ENCODE results near the gene RAB22A.

DNA sequence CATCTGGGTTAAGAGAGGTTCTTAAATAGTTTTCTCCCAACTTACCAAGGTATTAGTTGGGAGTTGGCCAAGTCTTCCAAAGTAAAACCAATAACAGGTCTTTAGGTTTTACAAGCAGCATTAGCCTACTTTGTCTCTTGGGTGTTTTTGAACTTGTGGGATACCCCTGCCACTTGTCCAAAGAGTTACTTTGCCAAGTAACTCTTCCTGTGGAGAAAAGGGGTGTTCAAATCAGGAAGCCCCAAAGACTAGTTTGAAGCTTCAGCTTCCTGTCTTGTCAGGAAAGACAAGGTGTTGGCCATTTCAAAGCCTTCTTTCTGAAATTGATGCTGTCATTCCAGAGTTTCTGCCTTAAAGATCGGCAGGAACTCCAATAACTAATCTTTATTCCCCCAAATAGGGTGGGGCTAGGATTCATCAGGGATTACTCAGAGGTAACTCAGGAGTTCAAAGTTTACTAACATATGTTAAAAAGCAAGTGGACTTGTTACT is 822 bp downstream of the RAB22A start:
- TF ChIP-seq, protein P1, sequence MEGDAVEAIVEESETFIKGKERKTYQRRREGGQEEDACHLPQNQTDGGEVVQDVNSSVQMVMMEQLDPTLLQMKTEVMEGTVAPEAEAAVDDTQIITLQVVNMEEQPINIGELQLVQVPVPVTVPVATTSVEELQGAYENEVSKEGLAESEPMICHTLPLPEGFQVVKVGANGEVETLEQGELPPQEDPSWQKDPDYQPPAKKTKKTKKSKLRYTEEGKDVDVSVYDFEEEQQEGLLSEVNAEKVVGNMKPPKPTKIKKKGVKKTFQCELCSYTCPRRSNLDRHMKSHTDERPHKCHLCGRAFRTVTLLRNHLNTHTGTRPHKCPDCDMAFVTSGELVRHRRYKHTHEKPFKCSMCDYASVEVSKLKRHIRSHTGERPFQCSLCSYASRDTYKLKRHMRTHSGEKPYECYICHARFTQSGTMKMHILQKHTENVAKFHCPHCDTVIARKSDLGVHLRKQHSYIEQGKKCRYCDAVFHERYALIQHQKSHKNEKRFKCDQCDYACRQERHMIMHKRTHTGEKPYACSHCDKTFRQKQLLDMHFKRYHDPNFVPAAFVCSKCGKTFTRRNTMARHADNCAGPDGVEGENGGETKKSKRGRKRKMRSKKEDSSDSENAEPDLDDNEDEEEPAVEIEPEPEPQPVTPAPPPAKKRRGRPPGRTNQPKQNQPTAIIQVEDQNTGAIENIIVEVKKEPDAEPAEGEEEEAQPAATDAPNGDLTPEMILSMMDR (conservative IDR thresholded peaks at IDR 0.05 in 1 of 2, IDR thresholded peaks at IDR 0.05 in 1 of 2; ENCODE audit: extremely low read depth in 1 of 2, insufficient read depth in 1 of 2, low read depth in 1 of 2, low read length in 2 of 2), result no peak
- no peak for TF ChIP-seq EZH2 (IDR thresholded peaks at IDR 0.05; ENCODE audit: borderline replicate concordance, low read length)

Data from mammary epithelial cell (primary cell).